NB4 (cell line): ENCODE measurements around the gene ZKSCAN2.

Source experiments
- MYC ChIP-seq: IDR thresholded peaks from 2 replicates; pipeline ENCODE4 v1.6.1; 2011; ENCODE audit warnings: low read depth, low read length
- POLR2A ChIP-seq: IDR thresholded peaks from 2 replicates; pipeline ENCODE4 v1.6.1; 2011; ENCODE audit warnings: mild to moderate bottlenecking; ENCODE audit not compliant: insufficient read length; ENCODE audit errors: extremely low read depth
- TF ChIP-seq, protein P1 (sequence below): IDR thresholded peaks from one replicate; pipeline ENCODE4 v1.5.1; 2012; ENCODE audit warnings: low read depth, low read length

DNA sequence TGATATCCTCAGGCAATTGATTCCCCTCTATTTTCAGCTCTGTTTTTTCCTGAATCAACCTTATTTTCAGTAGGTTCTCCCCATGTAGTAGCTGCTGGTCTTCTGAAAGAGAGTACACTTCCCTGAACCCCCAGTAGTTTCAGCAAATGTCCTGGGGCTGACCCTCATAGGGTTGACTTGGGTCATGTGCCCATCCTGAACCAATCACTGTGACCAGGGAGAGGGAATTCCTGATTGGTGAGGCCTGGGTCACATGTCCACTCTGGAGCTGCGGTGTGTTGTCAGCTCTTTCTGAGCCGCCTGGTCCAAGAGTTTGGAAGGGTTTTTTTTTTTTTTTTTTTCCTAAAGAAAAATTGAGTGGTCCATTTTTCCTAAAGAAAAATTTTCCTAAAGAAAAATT lies 8.3 kb upstream of the ZKSCAN2 start:
- TF ChIP-seq, protein P1, sequence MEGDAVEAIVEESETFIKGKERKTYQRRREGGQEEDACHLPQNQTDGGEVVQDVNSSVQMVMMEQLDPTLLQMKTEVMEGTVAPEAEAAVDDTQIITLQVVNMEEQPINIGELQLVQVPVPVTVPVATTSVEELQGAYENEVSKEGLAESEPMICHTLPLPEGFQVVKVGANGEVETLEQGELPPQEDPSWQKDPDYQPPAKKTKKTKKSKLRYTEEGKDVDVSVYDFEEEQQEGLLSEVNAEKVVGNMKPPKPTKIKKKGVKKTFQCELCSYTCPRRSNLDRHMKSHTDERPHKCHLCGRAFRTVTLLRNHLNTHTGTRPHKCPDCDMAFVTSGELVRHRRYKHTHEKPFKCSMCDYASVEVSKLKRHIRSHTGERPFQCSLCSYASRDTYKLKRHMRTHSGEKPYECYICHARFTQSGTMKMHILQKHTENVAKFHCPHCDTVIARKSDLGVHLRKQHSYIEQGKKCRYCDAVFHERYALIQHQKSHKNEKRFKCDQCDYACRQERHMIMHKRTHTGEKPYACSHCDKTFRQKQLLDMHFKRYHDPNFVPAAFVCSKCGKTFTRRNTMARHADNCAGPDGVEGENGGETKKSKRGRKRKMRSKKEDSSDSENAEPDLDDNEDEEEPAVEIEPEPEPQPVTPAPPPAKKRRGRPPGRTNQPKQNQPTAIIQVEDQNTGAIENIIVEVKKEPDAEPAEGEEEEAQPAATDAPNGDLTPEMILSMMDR, result no peak
- TF ChIP-seq POLR2A (no peak), MYC (no peak)
